Osteocyte (in vitro differentiated cells): ENCODE measurements around the gene THSD4. TPM values are rescaled to one million over a fixed set of nuclear protein-coding genes. Genes with fewer than 3 reads are reported as not detected.

Source experiments
- DNase-seq: peaks from one replicate; pipeline ENCODE4 v3.0.0; 2021; ENCODE audit warnings: mixed read lengths; ENCODE audit not compliant: unreplicated experiment; ENCODE audit errors: extremely low spot score
- H3K27ac Mint-ChIP-seq: one replicate; pipeline ENCODE4 v1.8.0; 2021; ENCODE audit warnings: mild to moderate bottlenecking, mixed read lengths; ENCODE audit not compliant: unreplicated experiment
- H3K27me3 Mint-ChIP-seq: one replicate; pipeline ENCODE4 v1.8.0; 2021; ENCODE audit warnings: mixed read lengths; ENCODE audit not compliant: unreplicated experiment
- H3K36me3 Mint-ChIP-seq: one replicate; pipeline ENCODE4 v1.8.0; 2021; ENCODE audit warnings: mixed read lengths; ENCODE audit not compliant: unreplicated experiment
- H3K4me1 Mint-ChIP-seq: one replicate; pipeline ENCODE4 v1.8.0; 2021; ENCODE audit warnings: mixed read lengths; ENCODE audit not compliant: unreplicated experiment
- H3K4me3 Mint-ChIP-seq: one replicate; pipeline ENCODE4 v1.8.0; 2021; ENCODE audit warnings: mild to moderate bottlenecking, moderate library complexity, mixed read lengths; ENCODE audit not compliant: unreplicated experiment
- H3K9me3 Mint-ChIP-seq: one replicate; pipeline ENCODE4 v1.8.0; 2021; ENCODE audit warnings: mixed read lengths; ENCODE audit not compliant: unreplicated experiment
- CTCF ChIP-seq: fragments of 200-600 bp; sonication (generic); IDR thresholded peaks from 2 replicates; pipeline ENCODE4 v1.5.0; 2021; ENCODE audit warnings: antibody characterized with exemption, mild to moderate bottlenecking, moderate library complexity
- total RNA-seq: library from RNA; stranded (reverse); gene quantifications from 2 replicates; pipeline ENCODE4 v1.2.1, GENCODE V29; 2021

Gene THSD4
- total RNA-seq, 1 donor from 2014 or later, result 5.7 TPM

GRCh38 chr15:71801935-71802655, 686.8 kb downstream of the THSD4 start:
- no peak for DNase-seq
- TF ChIP-seq CTCF, result no peak
- H3K9me3 Mint-ChIP-seq, result no peaks in the 10 kb centered on the region
- H3K4me3 Mint-ChIP-seq, result no peak overlapping the region
- no peaks in the 10 kb centered on the region for H3K36me3 Mint-ChIP-seq
- peaks cover 35% of the 10 kb centered on the region for H3K4me1 Mint-ChIP-seq
- H3K27ac Mint-ChIP-seq, result no peak overlapping the region
- no peaks in the 10 kb centered on the region for H3K27me3 Mint-ChIP-seq

- no peak for DNase-seq
- Mint-ChIP-seq H3K27me3 (no peaks in the 10 kb centered on the region), H3K36me3 (no peaks in the 10 kb centered on the region), H3K4me1 (peaks cover 42% of the 10 kb centered on the region), H3K4me3 (no peak overlapping the region), H3K9me3 (no peaks in the 10 kb centered on the region), H3K27ac (no peak overlapping the region)
- TF ChIP-seq CTCF, result peak; percentile 47
Observed at GRCh38 chr15:71802770-71803169, 687.5 kb downstream of the THSD4 start.

- Mint-ChIP-seq H3K27ac (no peak overlapping the region), H3K36me3 (no peaks in the 10 kb centered on the region), H3K4me1 (peaks cover 49% of the 10 kb centered on the region), H3K9me3 (no peaks in the 10 kb centered on the region), H3K27me3 (no peaks in the 10 kb centered on the region), H3K4me3 (no peak overlapping the region)
- no peak for DNase-seq
- no peak for TF ChIP-seq CTCF
Observed at GRCh38 chr15:71804226-71804625, 689.0 kb downstream of the THSD4 start.

DNA sequence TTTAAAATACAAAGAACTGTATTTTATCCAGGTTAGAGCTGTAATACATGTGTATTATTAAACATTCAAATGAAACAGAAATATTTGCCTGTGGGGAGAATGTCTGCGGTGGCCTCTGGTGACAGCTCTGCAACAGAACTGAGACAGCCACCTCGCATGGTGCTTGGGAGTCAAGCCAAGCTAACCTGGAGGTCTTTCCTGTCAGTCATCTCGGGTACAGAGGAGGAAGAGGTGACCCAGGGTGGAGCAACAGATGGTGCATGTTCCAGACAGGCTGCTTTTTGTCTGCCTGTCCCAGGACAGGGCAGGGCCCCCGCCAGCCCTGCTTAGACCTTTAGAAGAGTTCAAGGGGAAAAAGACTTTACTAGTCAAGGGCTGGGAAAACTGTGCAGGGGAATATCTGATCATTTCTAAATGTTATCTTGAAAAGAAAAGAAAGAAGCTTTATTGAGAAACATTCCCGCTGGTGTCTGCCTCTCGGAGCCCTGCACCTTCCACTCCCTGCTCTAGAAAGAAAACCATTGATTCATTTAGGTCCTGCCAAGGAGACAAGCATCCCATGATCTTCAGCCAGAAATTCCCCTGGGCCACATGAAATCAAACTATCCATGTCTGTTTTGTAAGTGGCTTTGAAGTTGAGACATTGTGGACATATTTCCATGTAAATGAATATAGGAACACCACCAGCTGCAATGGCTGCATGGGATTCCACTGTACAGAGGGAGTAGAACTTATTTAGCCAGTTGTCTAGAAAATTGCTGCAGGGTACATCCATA, 689.6 kb downstream of the THSD4 start:
- no peak for TF ChIP-seq CTCF
- Mint-ChIP-seq H3K9me3 (no peaks in the 10 kb centered on the region), H3K4me3 (no peak overlapping the region), H3K36me3 (no peaks in the 10 kb centered on the region), H3K4me1 (peaks cover 49% of the 10 kb centered on the region), H3K27me3 (no peaks in the 10 kb centered on the region), H3K27ac (peak overlapping the region; percentile 35)
- DNase-seq, result no peak

DNA sequence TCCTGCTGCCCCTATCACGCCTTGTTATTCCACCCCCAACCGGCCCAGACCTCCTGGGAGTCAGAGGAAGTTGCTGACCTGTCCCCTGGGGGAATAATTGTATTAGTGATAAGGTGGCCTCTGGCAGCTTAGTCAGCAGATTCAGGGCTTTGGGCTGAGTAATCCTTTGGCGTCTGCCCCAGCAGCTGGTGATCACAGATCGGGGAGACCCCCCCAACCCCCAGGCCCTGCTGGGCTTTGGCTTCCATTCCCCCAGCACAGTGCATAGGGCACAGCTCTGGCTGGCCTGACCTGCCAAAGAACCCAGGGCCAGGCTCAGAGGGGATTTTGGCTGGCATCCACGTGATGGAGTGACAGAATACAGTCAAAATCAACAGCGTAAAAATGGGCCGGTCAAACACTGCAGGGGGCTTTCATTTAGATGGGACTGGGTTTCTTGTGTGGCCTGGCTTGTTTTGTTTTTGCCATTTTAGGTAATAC, 691.2 kb downstream of the THSD4 start:
- no peaks in the 10 kb centered on the region for H3K9me3 Mint-ChIP-seq
- no peak overlapping the region for H3K4me3 Mint-ChIP-seq
- H3K4me1 Mint-ChIP-seq, result peaks cover 52% of the 10 kb centered on the region
- H3K27me3 Mint-ChIP-seq, result no peaks in the 10 kb centered on the region
- no peaks in the 10 kb centered on the region for H3K36me3 Mint-ChIP-seq
- peak overlapping the region; percentile 72 for H3K27ac Mint-ChIP-seq
- TF ChIP-seq CTCF, result no peak
- no peak for DNase-seq
